Posterior vena cava (tissue), 2 donors: ENCODE measurements around the gene SZRD1. TPM values are rescaled to one million over a fixed set of nuclear protein-coding genes. Genes with fewer than 3 reads are reported as not detected.

Experiments used
- DNase-seq: peaks from one replicate; pipeline ENCODE4 v3.0.0-alpha.2; 2020; ENCODE audit warnings: low spot score
- intact Hi-C, 2 donors: fragments of 100-400 bp; cut with DNase I; formaldehyde crosslinking; loops; one replicate each; pipeline versions ENCODE4 v1.14.1 to v1.14.2; 2022 to 2023
- total RNA-seq, 2 donors: library from RNA; stranded (reverse); fragmentation: NEBNext Ultra II Directional; extraction: Animal tissue kit (Norgen Biotek cat#: 25700); gene quantifications; one replicate each; pipeline ENCODE4 v1.2.1, GENCODE V29; 2021
- donor health status: DM: yes; HTN: yes; CAD: no.
- donor health status: DM: yes; HTN: yes; CAD: no.

SZRD1 gene
- total RNA-seq, 2 donors from 2014 or later: 115 to 167 TPM

DNA sequence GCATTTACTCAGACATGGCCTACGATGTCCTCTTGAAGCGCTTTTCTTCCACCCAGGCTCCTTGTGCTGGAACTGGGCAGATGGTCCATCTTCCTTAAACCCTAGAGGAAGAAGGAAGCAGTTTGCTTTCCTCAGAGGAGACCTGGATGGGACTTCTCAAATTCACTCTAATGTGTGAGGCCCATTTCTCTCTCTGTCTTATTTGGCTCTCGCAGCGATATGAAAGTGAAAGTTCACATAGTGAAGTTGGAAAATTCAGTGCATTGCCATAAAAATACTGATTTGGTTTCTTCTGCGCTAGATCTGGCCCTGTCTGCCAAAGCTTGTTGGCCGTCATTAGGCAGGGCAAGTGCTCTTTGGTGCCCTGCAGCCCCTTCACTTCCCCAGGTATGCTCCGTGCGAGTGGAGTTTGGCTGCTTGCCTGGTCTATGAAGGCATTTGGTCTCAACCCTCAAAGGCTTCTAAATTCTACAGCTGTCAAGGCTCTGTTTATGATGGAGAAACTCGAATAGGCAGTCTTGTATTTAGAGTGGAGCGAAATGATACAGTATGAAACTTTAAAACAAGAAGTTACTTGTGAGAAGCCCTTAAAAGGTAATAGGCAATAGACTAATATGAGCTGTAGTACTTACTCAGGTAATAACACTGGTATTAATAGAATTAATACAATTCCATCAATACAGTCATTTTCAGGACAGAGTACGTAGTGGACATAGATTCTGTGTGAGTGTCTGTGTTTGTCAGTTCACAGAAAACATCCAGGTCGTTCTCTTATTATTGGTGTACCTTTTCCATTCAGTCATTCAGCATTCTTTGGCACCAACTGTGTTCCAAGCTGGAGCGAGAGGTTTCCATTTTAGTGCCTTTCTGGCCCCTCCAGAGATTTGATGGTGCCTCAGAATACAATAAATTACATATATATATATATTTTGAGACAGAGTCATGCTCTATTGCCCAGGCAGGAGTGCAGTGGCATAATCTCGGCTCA, 20.5 kb downstream of the SZRD1 start:
- DNase-seq: no peak
- intact Hi-C loops: no loop called here

GRCh38 chr1:16391411-16391810, 24.4 kb downstream of the SZRD1 start:
- intact Hi-C loops: loop anchor here in 1 of 2 donors (2.0 kb wide), 1 partner anchor 71 kb away; no protein-coding TSS in a partner anchor
- DNase-seq: no peak

- intact Hi-C loops: no loop called here
- no peak for DNase-seq
These were observed 25.9 kb downstream of the SZRD1 start for GRCh38 chr1:16392740-16393569.

- intact Hi-C loops: no loop called here
- DNase-seq: no peak
These were observed 26.8 kb downstream of the SZRD1 start for GRCh38 chr1:16393570-16394521.

GRCh38 chr1:16394977-16395376, 27.9 kb downstream of the SZRD1 start:
- intact Hi-C loops: no loop called here
- no peak for DNase-seq

DNA sequence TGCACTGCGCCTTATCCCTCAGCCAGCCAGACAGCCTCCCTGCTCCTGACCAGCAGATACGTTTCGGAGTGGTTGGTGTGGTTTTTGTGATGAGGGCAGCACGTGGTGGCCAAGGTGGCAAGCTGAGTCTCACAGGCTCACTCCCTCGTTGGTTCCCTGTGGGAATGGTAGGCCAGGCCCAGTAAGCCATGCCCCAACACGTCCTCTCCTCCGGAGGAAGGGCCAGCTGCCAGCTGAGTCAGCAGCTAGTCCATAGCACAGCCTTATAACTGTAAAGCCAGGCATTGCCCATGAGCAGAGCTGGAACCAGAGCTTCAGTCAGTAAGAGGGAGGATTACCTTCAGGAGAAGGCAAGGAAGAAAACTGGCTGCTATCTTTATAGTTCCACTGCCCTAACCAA, 29.5 kb downstream of the SZRD1 start:
- no peak for DNase-seq
- intact Hi-C loops: no loop called here

GRCh38 chr1:16397120-16397519, 30.1 kb downstream of the SZRD1 start:
- intact Hi-C loops: no loop called here
- no peak for DNase-seq

GRCh38 chr1:16398371-16398953, 31.4 kb downstream of the SZRD1 start:
- intact Hi-C loops: no loop called here

DNA sequence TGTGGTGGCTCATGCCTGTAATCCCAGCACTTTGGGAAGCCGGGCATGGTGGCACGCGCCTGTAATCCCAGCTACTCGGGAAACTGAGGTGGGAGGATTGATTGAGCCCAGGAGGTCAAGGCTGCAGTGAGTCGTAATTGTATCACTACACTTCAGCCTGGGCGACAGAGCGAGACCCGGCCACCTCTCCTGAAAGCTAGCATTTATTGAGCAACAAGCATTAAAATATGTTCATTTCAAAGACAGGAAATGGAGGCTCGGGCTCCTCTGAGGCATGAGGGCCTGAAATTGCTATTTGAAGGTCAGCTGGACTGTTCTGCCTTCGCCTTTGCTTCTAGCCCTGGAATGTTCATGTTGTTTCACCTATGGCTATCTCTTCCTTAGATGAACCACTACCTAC, 35.7 kb downstream of the SZRD1 start:
- intact Hi-C loops: no loop called here

More at GRCh38 chr1:16398371-16398953, 31.4 kb downstream of the SZRD1 start:
- DNase-seq: no peak

DNA sequence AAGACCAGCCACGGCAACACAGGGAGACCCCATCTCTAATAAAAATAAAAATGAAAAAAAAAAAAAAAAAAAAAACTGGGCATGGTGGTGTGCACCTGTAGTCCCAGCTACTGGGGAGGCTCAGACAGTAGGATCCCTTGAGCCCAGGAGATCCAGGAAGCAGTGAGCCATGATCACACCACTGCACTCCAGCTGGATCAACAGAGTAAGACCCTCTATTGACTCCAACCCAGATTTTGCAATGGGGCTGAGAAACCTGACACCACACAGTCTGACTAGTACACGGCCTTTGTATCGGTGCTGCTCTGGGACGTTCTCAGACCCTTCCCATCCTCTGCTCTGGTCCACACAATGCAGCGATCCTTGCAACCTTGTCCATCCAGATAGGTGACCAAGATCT, 38.4 kb downstream of the SZRD1 start:
- DNase-seq: no peak
- intact Hi-C loops: no loop called here

More for the DNA sequence above, 35.7 kb downstream of the SZRD1 start:
- no peak for DNase-seq

GRCh38 chr1:16406868-16407267, 39.8 kb downstream of the SZRD1 start:
- no peak for DNase-seq
- intact Hi-C loops: no loop called here

GRCh38 chr1:16409536-16410152, 42.6 kb downstream of the SZRD1 start:
- intact Hi-C loops: no loop called here
- DNase-seq: no peak

DNA sequence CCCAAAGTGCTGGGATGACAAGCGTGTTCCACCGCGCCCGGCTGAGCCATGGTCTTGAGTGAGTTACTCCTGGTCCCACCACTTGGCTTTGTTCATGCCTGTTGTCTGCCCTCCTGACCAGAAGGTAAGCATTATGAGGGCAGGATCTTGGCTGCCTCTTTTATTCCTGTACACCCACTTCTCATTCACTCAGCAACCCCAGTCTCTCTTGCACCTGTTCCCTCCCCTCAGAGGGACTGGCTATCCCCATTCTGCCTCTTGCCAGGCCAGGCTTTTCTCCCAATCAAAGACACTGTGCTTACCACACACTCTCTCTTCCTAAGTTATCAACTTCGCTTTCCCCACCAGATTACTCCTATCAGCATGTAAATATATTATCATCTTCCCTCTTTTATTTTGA, 43.8 kb downstream of the SZRD1 start:
- intact Hi-C loops: no loop called here

GRCh38 chr1:16413191-16413590, 46.1 kb downstream of the SZRD1 start:
- no peak for DNase-seq
- intact Hi-C loops: no loop called here

More for the DNA sequence above, 43.8 kb downstream of the SZRD1 start:
- DNase-seq: no peak

- intact Hi-C loops: no loop called here
- no peak for DNase-seq
These were observed 51.9 kb downstream of the SZRD1 start for GRCh38 chr1:16418823-16419425.

DNA sequence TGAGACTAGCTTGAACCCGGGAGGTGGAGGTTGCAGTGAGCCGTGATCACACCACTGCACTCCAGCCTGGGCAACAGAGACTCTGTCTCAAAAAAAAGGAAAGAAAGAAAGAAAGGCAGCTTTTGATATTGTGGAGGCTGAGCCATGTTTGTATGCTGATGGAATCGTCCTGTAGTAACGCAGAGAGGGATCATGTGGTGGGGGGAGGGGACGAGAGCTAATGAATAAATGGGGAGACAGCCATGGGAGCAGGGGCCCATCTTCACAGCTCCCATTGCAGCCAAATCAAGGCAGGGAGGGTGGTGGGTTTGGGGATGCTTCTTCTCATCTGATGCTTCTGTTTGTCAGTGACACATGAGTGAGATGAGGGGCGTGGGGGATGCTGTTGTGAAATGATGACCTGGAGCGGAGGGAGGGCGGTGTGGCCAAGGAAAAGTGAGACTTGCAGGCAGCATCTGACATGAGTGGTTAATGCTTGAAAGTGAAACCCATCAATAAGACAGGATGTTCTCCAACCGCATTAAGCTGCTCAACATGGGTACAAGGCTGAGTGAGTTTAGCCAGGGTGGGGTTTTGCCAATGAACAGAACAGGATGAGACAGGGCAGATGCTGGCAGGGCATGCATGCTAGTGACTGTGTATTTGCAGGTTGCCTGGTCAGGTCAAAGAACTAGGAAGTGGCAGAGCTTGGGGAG, 53.5 kb downstream of the SZRD1 start:
- intact Hi-C loops: loop anchor here in 1 of 2 donors (1.0 kb wide), 1 partner anchor 40 kb away; no protein-coding TSS in a partner anchor
- DNase-seq: no peak

DNA sequence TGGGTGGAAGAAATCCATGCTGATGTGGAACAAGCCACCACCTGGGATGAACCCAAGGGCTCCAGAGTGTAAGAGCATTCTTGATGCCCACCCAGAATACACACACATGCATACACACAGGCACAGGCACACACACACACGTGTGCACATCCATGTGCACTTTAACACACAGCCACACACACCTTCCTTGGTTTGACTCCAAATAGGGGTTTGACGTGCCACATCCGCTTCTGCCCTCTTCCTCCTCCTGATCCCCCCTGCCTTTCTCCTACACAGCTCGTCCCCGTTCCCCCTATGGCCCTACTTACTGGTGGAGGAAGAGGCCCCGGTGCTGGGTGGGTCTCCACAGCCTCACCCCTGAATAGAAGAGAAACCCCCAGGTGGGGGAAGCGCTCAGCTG, 54.2 kb downstream of the SZRD1 start:
- intact Hi-C loops: no loop called here
- DNase-seq: no peak
